CMK (cell line): ENCODE results near the gene USP34.
A peak's percentile ranks its signal among the peaks of the same experiment; 100 is the strongest.
"Not testable (repeated sequence)": the region's sequence is repeated elsewhere in the genome, so short reads cannot be mapped to it uniquely, and the experiment has no call there.

Experiments
- DNase-seq: peaks from one replicate; pipeline ENCODE4 v3.0.0-alpha.2; 2010; ENCODE audit warnings: low read depth

The USP34 gene

GRCh38 chr2:61423714-61424113 lies 47.2 kb downstream of the USP34 start:
- no peak for DNase-seq

GRCh38 chr2:61421611-61422010 lies 49.3 kb downstream of the USP34 start:
- peak; percentile 14 for DNase-seq

GRCh38 chr2:61420991-61421544 lies 49.8 kb downstream of the USP34 start:
- peak; percentile 78 for DNase-seq

- DNase-seq, result no peak
Observed at GRCh38 chr2:61419570-61419969, 51.3 kb downstream of the USP34 start.

- DNase-seq, result no peak
Observed at GRCh38 chr2:61419129-61419528, 51.8 kb downstream of the USP34 start.

GRCh38 chr2:61416871-61417645 lies 53.8 kb downstream of the USP34 start:
- DNase-seq, result no peak

GRCh38 chr2:61415265-61415664 lies 55.6 kb downstream of the USP34 start:
- DNase-seq, result no peak

- DNase-seq, result no peak
Observed at GRCh38 chr2:61414674-61415073, 56.2 kb downstream of the USP34 start.

- DNase-seq, result no peak
Observed at GRCh38 chr2:61411109-61411508, 59.8 kb downstream of the USP34 start.

GRCh38 chr2:61410185-61410584 lies 60.7 kb downstream of the USP34 start:
- no peak for DNase-seq

- DNase-seq, result no peak
Observed at GRCh38 chr2:61405813-61406212, 65.1 kb downstream of the USP34 start.

GRCh38 chr2:61404438-61404837 lies 66.4 kb downstream of the USP34 start:
- no peak for DNase-seq

- DNase-seq, result no peak
Observed at GRCh38 chr2:61398413-61398812, 72.5 kb downstream of the USP34 start.

- DNase-seq, result no peak
Observed at GRCh38 chr2:61396005-61396404, 74.9 kb downstream of the USP34 start.

- DNase-seq, result not testable (repeated sequence)
Observed at GRCh38 chr2:61387588-61387987, 83.3 kb downstream of the USP34 start.

- not testable (repeated sequence) for DNase-seq
Observed at GRCh38 chr2:61380882-61381197, 90.0 kb downstream of the USP34 start.

GRCh38 chr2:61380056-61380881 lies 90.6 kb downstream of the USP34 start:
- DNase-seq, result no peak

GRCh38 chr2:61379521-61379920 lies 91.4 kb downstream of the USP34 start:
- no peak for DNase-seq

- DNase-seq, result no peak
Observed at GRCh38 chr2:61378281-61378680, 92.6 kb downstream of the USP34 start.

GRCh38 chr2:61377046-61377445 lies 93.8 kb downstream of the USP34 start:
- no peak for DNase-seq

- no peak for DNase-seq
Observed at GRCh38 chr2:61376211-61376610, 94.7 kb downstream of the USP34 start.

GRCh38 chr2:61371027-61371426 lies 99.9 kb downstream of the USP34 start:
- no peak for DNase-seq
